GM12878 (cell line): ENCODE results near the gene SZRD1. TPM values are rescaled to one million over a fixed set of nuclear protein-coding genes. Genes with fewer than 3 reads are reported as not detected.

Experiments
- ATAC-seq: fragments of 200-7000 bp; cut with Tn5 transposase; 3 replicates; pipeline ENCODE4 v1.9.1; 2020; ENCODE audit warnings: mild to moderate bottlenecking, moderate library complexity
- BruUV-seq: library from RNA; stranded (reverse); fragments of 400-500 nt; replicated peaks from 2 replicates; lab custom pipeline; 2021; lab: Mats Ljungman, UMichigan
- CTCF ChIA-PET: fragments of 300-600 bp; sonication (Branson Sonifier 250); formaldehyde crosslinking; extraction: SDS; loops from one replicate; lab custom pipeline; 2021; ENCODE audit warnings: inconsistent platforms; lab: Yijun Ruan, JAX
- POLR2A ChIA-PET: fragments of 350-600 bp; formaldehyde crosslinking; extraction: SDS; loops from one replicate; lab custom pipeline; 2021; ENCODE audit warnings: inconsistent platforms; lab: Charles Lee
- RAD21 ChIA-PET: fragments of 300-600 bp; sonication (Branson Sonifier 250); formaldehyde crosslinking; loops from one replicate; lab custom pipeline; 2023; ENCODE audit warnings: antibody characterized with exemption; ENCODE audit not compliant: unreplicated experiment; lab: Charles Lee
- SMC1A ChIA-PET: fragments of 300-600 bp; sonication (Branson Sonifier 250); formaldehyde crosslinking; loops from one replicate; lab custom pipeline; 2023; ENCODE audit not compliant: unreplicated experiment, uncharacterized antibody; lab: Charles Lee
- DNase-seq: peaks from one replicate; pipeline ENCODE4 v3.0.0-alpha.2; 2011; ENCODE audit warnings: low read depth, low spot score
- FAIRE-seq: peaks from 3 replicates; lab custom pipeline; 2011; peaks lifted over from hg19 to GRCh38; lab: Jason Lieb, UNC
- H2AFZ ChIP-seq: 2 replicates; pipeline ENCODE4 v1.6.0; 2011; ENCODE audit warnings: low read depth, low read length, control low read depth; ENCODE audit not compliant: control insufficient read depth
- H3K27ac ChIP-seq: 2 replicates; pipeline ENCODE4 v1.5.1; 2011; ENCODE audit warnings: control low read depth; ENCODE audit not compliant: control insufficient read depth, insufficient read depth
- H3K27me3 ChIP-seq, 2 experiments: replicated peaks in 1 of 2; 2 replicates each; pipeline versions ENCODE4 v1.6.0 to v1.6.1; 2011; ENCODE audit warnings: low read length in 1 of 2; ENCODE audit not compliant: control insufficient read depth in 2 of 2, insufficient read depth in 2 of 2
- H3K36me3 ChIP-seq, 2 experiments: 2 replicates each; pipeline ENCODE4 v1.5.1; 2011; ENCODE audit warnings: low read length in 1 of 2; ENCODE audit not compliant: control insufficient read depth in 2 of 2, insufficient read depth in 2 of 2
- H3K4me1 ChIP-seq: 2 replicates; pipeline ENCODE4 v1.6.1; 2011; ENCODE audit warnings: mild to moderate bottlenecking, low read length, moderate library complexity, mixed read lengths; ENCODE audit not compliant: control insufficient read depth, insufficient read depth
- H3K4me2 ChIP-seq: 2 replicates; pipeline ENCODE4 v1.6.0; 2011; ENCODE audit warnings: control low read depth; ENCODE audit not compliant: control insufficient read depth, insufficient read depth
- H3K4me3 ChIP-seq: fragments of 200-600 bp; sonication (generic); 2 replicates; pipeline ENCODE4 v1.5.1; 2016
- H3K79me2 ChIP-seq: 2 replicates; pipeline ENCODE4 v1.6.0; 2011; ENCODE audit warnings: low read length; ENCODE audit not compliant: control insufficient read depth, insufficient read depth
- H3K9ac ChIP-seq: 2 replicates; pipeline ENCODE4 v1.8.0; 2011; ENCODE audit warnings: low read length, control low read depth, mixed read lengths; ENCODE audit not compliant: control insufficient read depth, insufficient read depth
- H3K9me3 ChIP-seq: replicated peaks from 3 replicates; pipeline ENCODE4 v1.5.1; 2011; ENCODE audit warnings: mild to moderate bottlenecking, low read length; ENCODE audit not compliant: control insufficient read depth, insufficient read depth
- H4K20me1 ChIP-seq: 2 replicates; pipeline ENCODE4 v1.6.0; 2011; ENCODE audit not compliant: control insufficient read depth, insufficient read depth
- HCFC1 ChIP-seq: fragments of 150-350 bp; IDR thresholded peaks from 2 replicates; pipeline ENCODE4 v1.6.1; 2014; ENCODE audit warnings: low read length
- JUND ChIP-seq: IDR thresholded peaks from 2 replicates; pipeline ENCODE4 v1.6.1; 2012; ENCODE audit warnings: low read depth, mild to moderate bottlenecking, low read length, improper control_type of control experiment, moderate library complexity
- NFYB ChIP-seq: IDR thresholded peaks from 2 replicates; pipeline ENCODE4 v1.6.1; 2011; ENCODE audit warnings: low read depth, mild to moderate bottlenecking, low read length, improper control_type of control experiment, moderate library complexity; ENCODE audit not compliant: insufficient read depth
- PKNOX1 ChIP-seq: fragments of 450-650 bp; IDR thresholded peaks from 2 replicates; pipeline ENCODE4 v1.6.1; 2016; ENCODE audit warnings: mild to moderate bottlenecking
- RBBP5 ChIP-seq: fragments of 200-600 bp; sonication (generic); conservative IDR thresholded peaks from 2 replicates; pipeline ENCODE4 v1.6.1; 2016
- REST ChIP-seq: IDR thresholded peaks from 2 replicates; pipeline ENCODE4 v1.6.1; 2012; ENCODE audit warnings: mild to moderate bottlenecking, low read depth, low read length
- WGBS: methylation state at CpG from one replicate; pipeline ENCODE4 v1.1.6; 2016; ENCODE audit warnings: low lambda C conversion rate; ENCODE audit not compliant: insufficient replicate concordance, insufficient coverage; ENCODE audit errors: missing lambda C conversion rate; 5-methylcytosine and 5-hydroxymethylcytosine counted together
- in situ Hi-C: fragments of 300-500 bp; cut with MboI; formaldehyde crosslinking; loops from 9 replicates; pipeline ENCODE4 v1.14.3; 2018; ENCODE audit warnings: mixed read lengths
- intact Hi-C: fragments of 100-400 bp; cut with micrococcal nuclease; formaldehyde crosslinking; loops from one replicate; pipeline ENCODE4 v1.14.2; 2022; ENCODE audit not compliant: unreplicated experiment
- polyA plus RNA-seq, 11 experiments: library from polyadenylated mRNA; depleted of rRNA in 4 of 11; unstranded in 6 of 11; stranded (reverse) in 5 of 11; fragments of >200 nt; fragmentation: Nextera tagmentation in 4 of 11; fragmentation: Illumina TruSeq in 1 of 11; extraction: Ambion mirVana in 4 of 11; extraction: Trizol in 1 of 11; gene quantifications; 1 replicate in 1 of 11; 2 replicates in 10 of 11; pipeline versions ENCODE4 v1.2.1 to v1.2.3, GENCODE V29; 2011 to 2016; ENCODE audit warnings: inconsistent platforms in 2 of 11, missing spikeins in 2 of 11, low read depth in 1 of 11
- total RNA-seq, 4 experiments: library from RNA; depleted of rRNA in 3 of 4; stranded (reverse); fragments of >200 nt in 3 of 4; fragmentation: Illumina TruSeq in 1 of 4; extraction: Trizol in 1 of 4; gene quantifications; 2 replicates each; pipeline versions ENCODE4 v1.2.1 to v1.2.3, GENCODE V29; 2013 to 2021

The SZRD1 gene
- total and polyA plus RNA-seq, 10 of the 15 experiments (the other 5 are each of a cell fraction or from before 2014, with no cell fraction given) = 5.6 to 213 (median 113) TPM

GRCh38 chr1:16434501-16434900 is 67.5 kb downstream of the SZRD1 start:
- Histone ChIP-seq H3K27me3 (no peaks in the 10 kb centered on the region), H4K20me1 (no peaks in the 10 kb centered on the region), H3K4me1 (peaks cover 9% of the 10 kb centered on the region), H3K4me2 (no peak overlapping the region), H3K27ac (no peak overlapping the region), H3K36me3 (no peaks in the 10 kb centered on the region), H3K4me3 (no peak overlapping the region), H3K9ac (no peak overlapping the region), H2AFZ (no peak overlapping the region), H3K79me2 (no peaks in the 10 kb centered on the region), H3K9me3 (no peaks in the 10 kb centered on the region)
- DNase-seq (no peak), FAIRE-seq (no peak), ATAC-seq (no peak)
- POLR2A ChIA-PET = interaction anchor here (1.2 kb wide), 1 partner anchor 17 kb away, joined by 3 read pairs; no protein-coding TSS in a partner anchor
- CTCF ChIA-PET = no interaction called here
- RAD21 ChIA-PET = no interaction called here
- SMC1A ChIA-PET = interaction anchor here (0.8 to 1.2 kb wide), 3 partner anchors 9 to 45 kb away, joined by 3 to 5 read pairs (median 3); no protein-coding TSS in a partner anchor
- TF ChIP-seq RBBP5 = no peak
- no peak for TF ChIP-seq JUND
- no peak for TF ChIP-seq HCFC1
- TF ChIP-seq PKNOX1 = no peak
- TF ChIP-seq REST = no peak
- no peak for TF ChIP-seq NFYB
- intact Hi-C loops = no loop called here
- 18% methylated on average over 2 of the region's 2 CpGs for WGBS
- BruUV-seq = no TSS peak
- in situ Hi-C loops = no loop called here
